Muscle layer of duodenum (tissue), 2 donors: ENCODE results near the gene KRTAP6-2.

Source experiments
- H3K27ac ChIP-seq: one replicate; pipeline ENCODE4 v1.7.0; 2013; ENCODE audit warnings: mild to moderate bottlenecking, low read length
- H3K27me3 ChIP-seq: one replicate; pipeline ENCODE4 v1.7.0; 2013; ENCODE audit warnings: low read depth, mild to moderate bottlenecking, control low read depth, low read length
- H3K36me3 ChIP-seq, 2 donors: one replicate each; pipeline ENCODE4 v1.7.0; 2013; ENCODE audit warnings: low read length in 2 of 2, control low read depth in 1 of 2, mild to moderate bottlenecking in 1 of 2; ENCODE audit not compliant: insufficient read depth in 2 of 2, control insufficient read depth in 1 of 2
- H3K4me1 ChIP-seq, 2 donors: one replicate each; pipeline ENCODE4 v1.7.0; 2013; ENCODE audit warnings: low read length in 2 of 2, mild to moderate bottlenecking in 2 of 2, control low read depth in 1 of 2, moderate library complexity in 1 of 2; ENCODE audit not compliant: insufficient read depth in 2 of 2, control insufficient read depth in 1 of 2
- H3K4me3 ChIP-seq, 2 donors: one replicate each; pipeline ENCODE4 v1.7.0; 2013; ENCODE audit warnings: low read length in 2 of 2, low read depth in 1 of 2, mild to moderate bottlenecking in 1 of 2
- H3K9me3 ChIP-seq, 2 donors: one replicate each; pipeline ENCODE4 v1.7.0; 2013; ENCODE audit warnings: low read length in 2 of 2, control low read depth in 1 of 2, mild to moderate bottlenecking in 1 of 2; ENCODE audit not compliant: control insufficient read depth in 1 of 2
- donor health status: healthy.

Gene KRTAP6-2

DNA sequence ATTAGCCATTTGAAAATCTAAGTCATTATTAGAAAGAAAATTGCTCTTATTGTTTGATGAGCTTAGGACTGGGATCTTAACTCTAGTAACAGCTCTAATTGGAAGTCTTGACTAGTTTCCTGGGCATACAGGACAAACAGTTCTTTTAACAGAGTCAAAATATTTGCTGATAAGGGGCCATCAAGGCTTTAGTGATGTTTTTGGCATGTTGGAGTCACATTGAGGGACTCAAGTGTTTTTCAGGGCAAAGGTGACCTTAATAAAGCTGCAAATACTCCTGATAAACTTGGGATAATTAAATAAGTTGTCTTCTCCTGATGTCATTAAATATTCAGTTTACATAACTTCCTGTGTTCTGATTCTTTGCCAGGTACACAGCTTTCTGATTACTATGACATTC lies 31.1 kb downstream of the KRTAP6-2 start:
- H3K36me3 ChIP-seq, result no peaks in the 10 kb centered on the region

DNA sequence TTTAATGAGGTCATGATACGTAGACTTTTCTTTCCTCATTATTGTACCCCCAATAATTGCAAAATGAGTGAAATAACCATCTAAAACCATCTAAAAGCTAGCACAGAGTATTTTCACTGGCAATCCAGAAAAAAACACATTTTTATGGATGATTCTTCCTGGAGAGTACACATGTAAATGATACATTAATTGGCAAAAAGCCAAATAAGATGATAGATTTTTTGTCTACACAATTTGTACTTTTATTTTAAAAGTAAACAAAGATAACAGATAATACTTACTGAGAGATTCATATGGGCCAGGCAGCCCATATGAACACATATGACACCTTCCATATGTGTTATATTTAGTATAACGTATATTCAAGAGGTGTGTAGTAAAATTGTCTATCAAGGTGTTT lies 35.1 kb downstream of the KRTAP6-2 start:
- H3K27me3 ChIP-seq, result no peaks in the 10 kb centered on the region
- H3K4me3 ChIP-seq, result no peak overlapping the region
- H3K27ac ChIP-seq, result no peak overlapping the region
- no peaks in the 10 kb centered on the region for H3K36me3 ChIP-seq
- no peaks in the 10 kb centered on the region for H3K9me3 ChIP-seq
- H3K4me1 ChIP-seq, result no peaks in the 10 kb centered on the region

More for the DNA sequence above, 31.1 kb downstream of the KRTAP6-2 start:
- Histone ChIP-seq H3K4me3 (no peak overlapping the region), H3K4me1 (no peaks in the 10 kb centered on the region), H3K9me3 (no peaks in the 10 kb centered on the region), H3K27me3 (no peaks in the 10 kb centered on the region), H3K27ac (no peak overlapping the region)

DNA sequence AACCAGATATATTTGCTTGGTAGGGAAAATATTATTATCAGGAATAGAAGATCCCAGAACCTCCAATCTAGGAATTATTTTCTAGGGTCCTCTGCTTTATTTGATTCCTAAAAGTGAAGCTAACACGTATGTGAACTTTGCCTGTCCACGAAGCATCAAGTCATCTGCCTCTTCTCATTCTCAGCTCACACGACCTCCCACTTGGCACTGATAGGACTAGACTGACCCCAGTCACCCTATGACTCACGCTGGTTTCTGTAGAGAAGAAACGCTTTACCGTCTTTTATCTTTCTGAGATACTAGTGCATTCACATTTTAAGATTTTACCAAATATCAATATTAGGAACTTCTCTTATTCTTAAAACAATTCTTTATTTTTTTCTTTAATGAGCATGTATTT lies 35.6 kb downstream of the KRTAP6-2 start:
- H3K36me3 ChIP-seq, result no peaks in the 10 kb centered on the region
- H3K4me3 ChIP-seq, result no peak overlapping the region
- no peaks in the 10 kb centered on the region for H3K27me3 ChIP-seq
- H3K4me1 ChIP-seq, result no peaks in the 10 kb centered on the region
- H3K9me3 ChIP-seq, result no peaks in the 10 kb centered on the region
- H3K27ac ChIP-seq, result no peak overlapping the region

DNA sequence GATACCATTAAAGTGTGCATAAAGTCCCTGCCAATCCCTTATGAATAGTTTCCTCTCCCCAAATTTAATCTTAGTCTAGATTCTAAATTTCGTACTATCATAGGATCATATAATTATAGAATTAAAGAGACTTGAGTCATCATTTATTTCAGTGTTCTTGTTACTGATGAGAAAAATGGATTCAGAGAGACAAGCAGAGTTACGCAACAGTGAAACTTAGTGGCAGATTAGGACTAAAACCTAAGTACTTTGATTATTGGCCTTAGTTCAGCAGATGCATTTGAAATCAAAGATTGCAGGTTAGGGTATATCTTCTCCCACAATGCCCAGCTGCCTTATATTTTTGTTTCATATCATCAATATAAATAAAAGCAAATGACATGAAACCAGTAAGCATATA lies 36.7 kb downstream of the KRTAP6-2 start:
- no peaks in the 10 kb centered on the region for H3K27me3 ChIP-seq
- no peaks in the 10 kb centered on the region for H3K36me3 ChIP-seq
- H3K4me3 ChIP-seq, result no peak overlapping the region
- no peaks in the 10 kb centered on the region for H3K9me3 ChIP-seq
- H3K4me1 ChIP-seq, result no peaks in the 10 kb centered on the region
- no peak overlapping the region for H3K27ac ChIP-seq

DNA sequence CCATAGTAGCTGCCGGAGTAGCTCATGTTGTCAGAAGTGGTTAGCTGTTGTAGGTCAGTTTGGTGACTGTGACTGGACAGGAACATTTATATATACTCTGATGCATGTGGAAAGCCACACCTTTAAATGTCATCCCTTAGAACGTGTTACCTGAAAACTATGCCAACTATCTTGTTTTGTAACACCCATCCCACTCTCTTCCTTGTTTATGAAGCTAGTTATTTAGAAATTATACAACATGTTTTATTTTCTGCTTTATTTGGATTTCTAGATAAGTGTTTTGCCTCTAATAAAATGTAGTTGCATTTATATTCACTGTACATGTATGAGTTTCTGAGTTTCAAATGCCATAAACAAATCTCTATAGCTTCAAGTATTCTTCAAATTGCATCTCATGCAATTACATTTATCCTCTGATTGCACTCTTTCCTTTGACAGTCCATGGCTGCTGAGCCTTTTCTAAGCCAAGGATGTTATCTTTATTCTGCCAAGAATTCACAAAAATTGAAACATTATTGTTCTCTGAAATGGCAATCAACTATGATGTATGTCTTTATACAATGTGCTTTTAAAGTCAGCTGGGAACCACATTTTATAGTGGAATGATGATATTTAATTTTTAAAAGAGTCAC lies 37.3 kb downstream of the KRTAP6-2 start, which contains the start of gene KRTAP19-7:
TSS of gene KRTAP19-7 (minus strand) at position 51 of the 632 bp plus-strand sequence. CDS start at position 26, 25 bp downstream.
- Histone ChIP-seq H3K27me3 (no peaks in the 10 kb centered on the region), H3K4me3 (no peak within 1 kb of the TSS), H3K9me3 (no peaks in the 10 kb centered on the region), H3K27ac (no peak within 1 kb of the TSS), H3K36me3 (no peaks in the 10 kb centered on the region), H3K4me1 (no peaks in the 10 kb centered on the region)

DNA sequence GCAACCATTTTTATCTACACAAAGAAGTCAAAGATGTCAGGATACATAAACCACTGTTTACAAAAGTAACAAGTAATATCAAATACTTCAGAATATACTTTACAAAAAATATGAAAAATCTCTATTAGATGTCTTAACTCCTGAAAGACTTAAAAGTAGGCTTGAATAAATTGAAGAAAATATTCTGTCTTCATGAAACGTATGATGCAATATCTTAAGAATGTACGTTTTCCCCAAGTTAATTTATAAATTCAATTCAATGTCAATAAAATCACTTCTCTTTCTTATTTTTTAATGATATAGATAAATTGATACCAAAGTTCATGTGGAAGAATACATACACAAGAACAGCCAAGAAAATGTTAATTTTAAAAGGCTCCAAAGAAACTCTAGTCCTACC lies 43.6 kb downstream of the KRTAP6-2 start:
- Histone ChIP-seq H3K4me3 (no peak overlapping the region), H3K27me3 (no peaks in the 10 kb centered on the region), H3K4me1 (no peaks in the 10 kb centered on the region), H3K36me3 (no peaks in the 10 kb centered on the region), H3K9me3 (peaks cover 0 to 4% of the 10 kb centered on the region in 2 donors), H3K27ac (no peak overlapping the region)

DNA sequence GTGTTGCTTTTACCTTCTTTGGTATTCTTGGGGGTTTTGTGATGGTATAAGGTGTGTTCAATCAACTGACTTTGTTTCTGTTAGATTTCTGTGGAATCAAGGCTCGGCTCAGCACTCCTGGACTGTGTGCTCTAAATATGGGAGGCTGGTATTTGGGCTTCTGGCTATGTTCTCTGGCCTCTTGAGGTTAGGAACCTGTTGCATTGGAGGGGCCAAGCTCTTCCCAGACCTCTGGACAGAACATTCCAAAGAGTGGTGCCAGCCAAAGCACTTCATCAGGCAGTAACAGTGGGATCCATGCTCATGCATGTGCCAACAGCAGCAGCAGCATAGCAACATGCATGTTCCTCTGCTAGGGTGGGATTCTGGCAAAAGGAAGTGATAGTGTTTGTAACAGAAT lies 45.9 kb downstream of the KRTAP6-2 start:
- no peak overlapping the region for H3K27ac ChIP-seq

More for the DNA sequence above, 45.9 kb downstream of the KRTAP6-2 start:
- Histone ChIP-seq H3K9me3 (peaks cover 0 to 6% of the 10 kb centered on the region in 2 donors), H3K27me3 (no peaks in the 10 kb centered on the region), H3K4me1 (no peaks in the 10 kb centered on the region), H3K36me3 (no peaks in the 10 kb centered on the region), H3K4me3 (no peak overlapping the region)
